HFFc6 (cell line): ENCODE measurements around the gene MAPK12. TPM values are rescaled to one million over a fixed set of nuclear protein-coding genes. Genes with fewer than 3 reads are reported as not detected.

Experiments
- DNase-seq: peaks from one replicate; pipeline ENCODE4 v3.0.0-alpha.2; 2018
- H3K27ac Mint-ChIP-seq: 2 replicates; pipeline ENCODE4 v1.8.0; 2020; ENCODE audit warnings: mild to moderate bottlenecking, mixed read lengths
- H3K27me3 Mint-ChIP-seq: 2 replicates; pipeline ENCODE4 v1.8.0; 2021; ENCODE audit warnings: mild to moderate bottlenecking, moderate library complexity, mixed read lengths; ENCODE audit not compliant: insufficient read depth
- H3K36me3 Mint-ChIP-seq: 2 replicates; pipeline ENCODE4 v1.8.0; 2021; ENCODE audit warnings: low read depth, mixed read lengths
- H3K4me1 Mint-ChIP-seq: 2 replicates; pipeline ENCODE4 v1.8.0; 2020; ENCODE audit warnings: low read depth, mixed read lengths
- H3K4me3 Mint-ChIP-seq: 2 replicates; pipeline ENCODE4 v1.8.0; 2020; ENCODE audit warnings: mild to moderate bottlenecking, moderate library complexity, mixed read lengths
- H3K9me3 Mint-ChIP-seq: 2 replicates; pipeline ENCODE4 v1.8.0; 2020; ENCODE audit warnings: mild to moderate bottlenecking, mixed read lengths
- total RNA-seq, 6 experiments: library from RNA; stranded (reverse); fragmentation: NEBNext Ultra II Directional; extraction: Animal tissue kit (Norgen Biotek cat#: 25700); gene quantifications; 2 replicates in 1 of 6; 3 replicates in 5 of 6; pipeline ENCODE4 v1.2.3, GENCODE V29; 2021
- TF ChIP-seq, protein P1 (sequence below): fragments of 200-600 bp; sonication (generic); IDR thresholded peaks from 2 replicates; pipeline ENCODE4 v1.5.0; 2021; ENCODE audit warnings: antibody characterized with exemption, mild to moderate bottlenecking

Gene MAPK12
- total RNA-seq, 6 experiments from 2014 or later: 31.4 to 39.5 (median 34.1) TPM

DNA sequence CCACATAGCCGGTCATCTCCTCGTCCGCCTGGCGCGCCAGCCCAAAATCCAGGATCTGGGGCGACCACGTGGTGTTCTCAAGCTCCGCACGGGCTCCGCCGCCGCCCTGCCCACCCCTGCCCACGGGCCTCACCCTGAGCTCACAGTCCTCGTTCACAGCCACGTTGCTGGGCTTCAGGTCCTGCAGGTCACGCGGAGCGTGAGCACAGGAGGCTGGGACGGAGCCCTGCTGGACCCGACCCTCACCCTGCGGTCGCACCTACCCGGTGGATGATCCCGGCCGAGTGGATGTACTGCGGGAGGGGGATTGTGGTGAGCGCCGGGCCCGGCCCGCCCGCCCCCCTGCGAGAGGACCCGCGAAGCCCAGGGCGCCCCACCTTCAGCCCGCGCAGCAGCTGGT is 5.5 kb upstream of the MAPK12 start:
- TF ChIP-seq, protein P1, sequence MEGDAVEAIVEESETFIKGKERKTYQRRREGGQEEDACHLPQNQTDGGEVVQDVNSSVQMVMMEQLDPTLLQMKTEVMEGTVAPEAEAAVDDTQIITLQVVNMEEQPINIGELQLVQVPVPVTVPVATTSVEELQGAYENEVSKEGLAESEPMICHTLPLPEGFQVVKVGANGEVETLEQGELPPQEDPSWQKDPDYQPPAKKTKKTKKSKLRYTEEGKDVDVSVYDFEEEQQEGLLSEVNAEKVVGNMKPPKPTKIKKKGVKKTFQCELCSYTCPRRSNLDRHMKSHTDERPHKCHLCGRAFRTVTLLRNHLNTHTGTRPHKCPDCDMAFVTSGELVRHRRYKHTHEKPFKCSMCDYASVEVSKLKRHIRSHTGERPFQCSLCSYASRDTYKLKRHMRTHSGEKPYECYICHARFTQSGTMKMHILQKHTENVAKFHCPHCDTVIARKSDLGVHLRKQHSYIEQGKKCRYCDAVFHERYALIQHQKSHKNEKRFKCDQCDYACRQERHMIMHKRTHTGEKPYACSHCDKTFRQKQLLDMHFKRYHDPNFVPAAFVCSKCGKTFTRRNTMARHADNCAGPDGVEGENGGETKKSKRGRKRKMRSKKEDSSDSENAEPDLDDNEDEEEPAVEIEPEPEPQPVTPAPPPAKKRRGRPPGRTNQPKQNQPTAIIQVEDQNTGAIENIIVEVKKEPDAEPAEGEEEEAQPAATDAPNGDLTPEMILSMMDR: no peak
- Mint-ChIP-seq H3K36me3 (no peaks in the 10 kb centered on the region), H3K4me1 (peaks cover 8% of the 10 kb centered on the region), H3K9me3 (no peaks in the 10 kb centered on the region), H3K27me3 (peaks cover 8% of the 10 kb centered on the region), H3K27ac (no peak overlapping the region), H3K4me3 (no peak overlapping the region)
- DNase-seq: no peak

DNA sequence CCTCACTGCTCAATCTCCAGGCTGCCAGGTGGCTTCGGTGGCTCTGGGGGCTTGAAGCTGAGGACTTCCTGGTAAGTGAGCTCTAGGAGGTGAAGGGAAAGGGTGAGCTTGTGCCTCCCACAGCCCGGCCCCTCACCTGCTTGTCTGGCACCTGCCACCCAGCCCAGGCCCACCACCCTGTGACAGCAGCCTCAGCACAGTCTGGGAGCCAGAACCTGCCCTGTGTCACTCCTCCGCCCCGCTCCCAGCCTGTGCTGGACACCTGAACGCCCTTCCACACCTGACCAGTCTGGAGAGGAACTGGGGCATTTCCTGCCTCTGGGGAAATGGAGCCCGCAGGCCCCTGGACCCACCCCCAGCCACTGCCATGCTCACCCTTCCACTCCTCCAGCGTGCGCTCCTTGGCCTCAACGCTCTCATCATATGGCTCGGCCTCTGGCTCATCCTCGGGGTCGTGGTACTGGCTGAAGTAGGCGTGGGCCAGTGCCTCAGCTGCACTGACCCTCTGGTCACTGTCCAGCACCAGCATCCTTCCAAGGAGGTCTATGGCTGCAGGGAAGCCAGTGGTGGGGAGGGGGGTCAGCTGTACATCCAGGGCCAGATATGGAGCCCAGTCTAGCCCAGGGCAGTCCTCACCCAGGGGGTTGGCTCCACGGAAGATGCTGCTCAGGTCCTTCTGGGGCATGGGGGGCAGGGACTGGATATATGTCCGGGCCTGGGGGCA is 3.6 kb upstream of the MAPK12 start:
- H3K27me3 Mint-ChIP-seq: peaks cover 4% of the 10 kb centered on the region
- TF ChIP-seq, protein P1: no peak
- no peak overlapping the region for H3K27ac Mint-ChIP-seq
- H3K36me3 Mint-ChIP-seq: no peaks in the 10 kb centered on the region
- no peaks in the 10 kb centered on the region for H3K9me3 Mint-ChIP-seq
- no peak for DNase-seq
- peaks cover 8% of the 10 kb centered on the region for H3K4me1 Mint-ChIP-seq
- H3K4me3 Mint-ChIP-seq: no peak overlapping the region

DNA sequence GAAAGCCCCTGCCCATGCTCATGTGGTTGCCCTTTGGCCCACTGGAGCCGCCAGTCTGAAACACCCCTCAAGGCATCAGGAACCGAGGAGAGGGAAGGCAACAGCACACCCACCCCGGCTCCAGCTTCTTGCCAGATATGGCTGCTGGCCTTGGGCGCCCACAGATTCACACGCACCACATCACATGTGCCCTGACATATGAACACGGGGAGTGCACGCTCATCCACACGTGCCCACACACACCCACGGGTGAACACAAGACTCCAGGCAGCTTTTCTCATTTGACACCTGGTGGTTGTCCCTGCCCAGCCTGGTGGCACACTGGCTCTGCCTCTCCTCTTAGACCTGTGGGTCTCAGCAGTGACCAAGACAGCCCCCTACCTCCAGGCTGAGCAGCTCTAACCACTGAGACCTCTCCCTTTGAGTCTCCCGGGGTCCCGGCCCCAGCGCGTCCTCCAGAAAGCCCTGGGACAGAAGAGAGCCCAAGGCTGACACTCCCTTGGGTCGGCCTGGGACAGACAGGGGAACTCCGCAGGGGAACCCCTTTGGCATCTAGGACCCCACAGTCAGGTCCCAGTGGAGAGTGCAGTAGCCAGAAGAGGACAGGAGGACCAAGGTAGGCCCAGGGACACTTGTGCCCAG is 2.7 kb upstream of the MAPK12 start:
- H3K27me3 Mint-ChIP-seq: peaks cover 4% of the 10 kb centered on the region
- no peaks in the 10 kb centered on the region for H3K36me3 Mint-ChIP-seq
- H3K4me1 Mint-ChIP-seq: peaks cover 8% of the 10 kb centered on the region
- TF ChIP-seq, protein P1: no peak
- H3K4me3 Mint-ChIP-seq: no peak overlapping the region
- DNase-seq: no peak
- no peak overlapping the region for H3K27ac Mint-ChIP-seq
- no peaks in the 10 kb centered on the region for H3K9me3 Mint-ChIP-seq

- no peak overlapping the region for H3K27ac Mint-ChIP-seq
- no peaks in the 10 kb centered on the region for H3K36me3 Mint-ChIP-seq
- H3K4me3 Mint-ChIP-seq: no peak overlapping the region
- H3K4me1 Mint-ChIP-seq: peaks cover 8% of the 10 kb centered on the region
- peaks cover 1% of the 10 kb centered on the region for H3K27me3 Mint-ChIP-seq
- TF ChIP-seq, protein P1: no peak
- no peaks in the 10 kb centered on the region for H3K9me3 Mint-ChIP-seq
- DNase-seq: no peak
Measured at GRCh38 chr22:50262973-50263617, 1.6 kb upstream of the MAPK12 start.

DNA sequence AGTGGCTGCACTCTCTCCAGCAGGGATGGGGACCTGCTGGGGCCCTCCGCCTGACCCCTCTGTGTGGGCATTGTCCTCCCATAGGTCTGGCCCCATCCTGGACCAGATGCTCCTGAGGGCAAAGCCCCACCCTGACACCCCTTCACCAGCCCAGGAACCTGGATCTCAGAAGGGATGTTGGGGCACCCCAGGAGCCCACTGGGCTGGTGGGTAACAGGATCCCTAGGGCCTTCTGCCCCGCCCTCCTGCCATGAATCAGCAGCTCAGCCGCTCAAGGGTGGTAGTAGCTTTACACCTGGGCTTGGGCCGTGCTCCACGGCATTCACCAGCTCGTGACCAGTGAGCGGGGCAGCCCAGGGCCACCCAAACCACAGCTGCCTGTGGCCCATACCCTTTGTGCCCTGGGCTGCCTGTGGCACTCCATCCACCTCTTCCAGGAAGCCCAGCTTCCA is 1.0 kb upstream of the MAPK12 start:
- H3K27ac Mint-ChIP-seq: peak overlapping the region; percentile 58; the same call in 1 of the 2 replicates
- H3K4me3 Mint-ChIP-seq: peak overlapping the region; percentile 69
- H3K27me3 Mint-ChIP-seq: peaks cover 1% of the 10 kb centered on the region
- H3K4me1 Mint-ChIP-seq: peaks cover 8% of the 10 kb centered on the region
- H3K36me3 Mint-ChIP-seq: no peaks in the 10 kb centered on the region
- H3K9me3 Mint-ChIP-seq: no peaks in the 10 kb centered on the region
- TF ChIP-seq, protein P1: no peak
- DNase-seq: no peak
